HG03565 (cell line): ENCODE results near the gene C3orf20.

Experiments
- ATAC-seq: cut with Tn5 transposase; IDR thresholded peaks from one replicate; pipeline ENCODE4 v1.9.1; 2021; ENCODE audit warnings: mild to moderate bottlenecking, moderate library complexity; ENCODE audit not compliant: unreplicated experiment

C3orf20 gene

DNA sequence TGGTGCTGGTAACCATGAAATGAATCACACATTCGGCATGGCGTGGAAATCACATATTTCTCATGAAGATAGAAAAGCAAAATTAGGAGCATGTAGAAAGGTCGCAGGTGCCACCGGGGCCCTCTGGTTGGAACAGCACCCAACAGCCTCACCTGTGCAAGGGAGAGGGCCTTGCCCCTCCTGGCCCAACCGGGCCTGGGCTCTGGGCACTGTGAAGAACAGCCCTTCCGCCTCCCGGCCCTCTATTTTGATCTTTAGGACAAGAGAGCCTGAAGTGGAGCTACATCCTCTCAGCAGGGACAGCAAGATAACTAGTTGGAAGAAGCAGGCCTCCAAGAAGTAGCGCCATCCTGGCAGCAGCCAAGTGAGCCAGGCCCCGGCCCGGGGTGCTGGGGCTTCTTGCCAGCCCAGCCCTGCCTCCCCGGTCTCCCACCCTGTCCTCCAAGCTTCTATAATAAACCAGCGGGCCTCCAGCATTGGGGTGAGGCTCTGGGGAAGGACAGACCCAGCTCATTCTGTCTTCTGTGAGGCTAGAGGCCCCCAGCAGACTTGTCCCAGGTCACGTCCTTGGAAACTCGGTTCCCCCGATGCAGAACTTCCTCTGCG, 97.7 kb downstream of the C3orf20 start:
- ATAC-seq, result no peak

DNA sequence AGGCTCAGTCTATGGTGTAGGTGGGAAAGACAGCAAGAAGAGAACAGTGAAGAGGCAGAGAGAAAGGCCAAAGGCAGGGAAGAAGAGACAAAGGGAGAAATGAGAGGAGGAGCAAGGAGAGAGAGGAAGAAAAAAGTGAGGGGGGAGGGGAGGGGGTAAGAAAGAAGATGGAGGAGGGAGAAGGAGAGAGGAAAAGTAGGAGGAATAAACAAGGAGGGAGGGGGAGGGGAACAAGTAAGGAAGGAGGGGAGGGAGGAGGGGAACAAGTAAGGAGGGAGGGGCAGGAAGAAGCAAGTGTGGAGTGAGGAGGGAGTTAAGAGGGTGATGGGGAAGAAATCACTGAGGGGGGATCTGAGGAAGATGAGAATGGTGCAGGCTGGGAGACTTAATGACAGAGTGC, 98.3 kb downstream of the C3orf20 start:
- no peak for ATAC-seq

DNA sequence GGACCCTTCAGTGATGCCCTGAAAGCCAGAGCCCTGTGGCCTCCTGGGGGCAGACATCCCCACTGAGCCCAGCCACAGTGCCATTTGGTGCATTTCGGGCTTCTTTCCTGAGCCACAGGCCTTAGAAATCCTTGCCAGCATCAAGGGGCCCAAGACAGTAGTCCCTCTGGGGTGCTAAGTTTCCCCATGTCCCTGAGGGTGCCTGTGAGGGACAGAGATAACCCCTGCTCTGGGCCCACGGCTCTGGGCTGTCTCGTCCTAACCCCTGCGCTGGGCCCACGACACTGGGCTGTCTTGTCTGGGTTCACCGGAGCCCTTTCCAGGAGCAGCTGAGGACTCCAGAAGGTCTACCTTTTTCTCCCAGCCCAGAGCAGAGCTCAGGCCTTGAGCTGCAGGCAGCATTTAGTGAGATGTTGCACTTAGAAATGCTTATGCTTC, 98.8 kb downstream of the C3orf20 start:
- no peak for ATAC-seq

DNA sequence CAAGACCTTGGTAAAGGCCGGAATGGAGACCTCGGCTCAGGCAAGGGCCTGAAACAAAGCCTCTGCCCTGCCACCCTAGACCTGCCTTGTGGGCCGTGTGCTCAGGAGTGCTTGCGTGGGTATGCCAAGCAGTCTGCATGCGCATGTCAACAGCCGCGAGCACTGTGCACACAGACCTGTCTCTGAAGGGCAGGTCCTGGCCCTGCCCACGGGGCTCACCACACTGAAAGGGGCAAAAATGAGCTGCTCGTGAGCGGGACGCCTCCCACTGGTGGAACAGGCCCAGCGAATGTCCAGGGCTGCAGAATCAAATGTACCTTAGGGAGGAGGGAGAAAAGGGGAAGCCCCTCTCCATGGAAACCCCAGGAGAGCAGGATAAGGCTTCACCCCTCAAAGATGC, 99.5 kb downstream of the C3orf20 start:
- ATAC-seq, result no peak

DNA sequence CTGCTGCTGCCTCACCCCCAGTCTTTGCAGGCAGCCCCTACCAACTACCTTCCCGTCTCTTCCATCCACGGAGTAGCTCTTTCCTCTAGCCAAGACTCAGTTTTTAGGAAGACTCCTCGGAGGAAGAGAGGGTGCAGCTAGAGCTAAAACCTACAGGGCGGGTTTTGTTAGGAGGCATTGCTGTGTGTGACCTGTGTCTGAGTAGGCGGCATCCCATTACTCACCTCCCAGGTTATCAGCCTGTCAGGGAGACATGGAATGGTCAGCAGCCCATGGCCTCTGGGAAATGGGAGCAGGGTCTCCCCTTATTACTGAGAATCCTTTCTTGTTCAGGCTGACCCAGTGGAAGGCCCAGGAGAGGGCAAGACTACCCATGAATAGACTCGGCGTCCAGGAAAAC, 100.1 kb downstream of the C3orf20 start:
- ATAC-seq, result no peak

DNA sequence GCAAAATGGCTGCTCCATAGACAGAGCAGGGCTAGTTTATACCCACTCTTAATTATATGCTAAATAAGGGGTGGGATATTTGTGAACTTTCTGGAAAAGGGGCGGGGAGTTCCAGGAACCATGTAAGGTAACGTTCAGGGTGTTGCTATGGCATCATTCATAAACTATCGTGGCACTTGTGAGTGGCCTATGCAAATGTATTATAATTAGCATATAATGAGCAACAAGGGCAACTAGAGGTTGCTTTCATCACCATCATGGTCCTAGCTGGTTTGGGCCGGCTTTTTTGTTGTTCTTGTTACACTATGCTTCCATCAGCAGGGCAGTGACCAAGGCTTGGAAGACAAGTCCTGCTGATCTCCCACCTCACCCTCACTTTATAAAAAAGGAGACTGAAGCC, 100.6 kb downstream of the C3orf20 start:
- no peak for ATAC-seq

DNA sequence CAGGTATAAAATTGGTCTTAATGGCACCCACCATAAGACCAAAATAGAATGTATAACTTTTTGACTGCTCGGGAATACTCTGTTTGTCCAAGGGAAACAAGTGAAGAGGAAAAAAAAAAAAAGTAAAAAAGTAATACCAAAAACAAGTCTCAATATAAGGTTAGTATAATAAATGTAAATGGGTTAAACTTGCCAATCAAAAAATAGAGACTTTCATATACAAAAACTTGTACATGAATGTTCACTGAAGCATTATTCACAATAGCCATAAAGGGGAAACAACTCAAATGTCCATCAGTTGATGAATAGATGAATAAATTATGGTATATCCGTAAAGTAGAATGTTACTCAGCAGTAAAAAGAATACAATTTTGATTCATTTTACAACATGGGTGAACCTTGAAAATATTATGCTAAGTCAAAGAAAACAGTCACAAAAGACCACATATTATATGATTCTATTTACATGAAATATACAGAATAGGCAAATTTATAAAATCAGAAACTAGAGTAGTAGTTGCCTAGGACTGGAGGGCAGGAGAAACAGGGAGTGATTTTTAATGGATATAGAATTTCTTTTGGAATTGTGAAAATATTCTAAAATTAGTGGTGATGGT, 104.2 kb downstream of the C3orf20 start:
- ATAC-seq, result no peak

DNA sequence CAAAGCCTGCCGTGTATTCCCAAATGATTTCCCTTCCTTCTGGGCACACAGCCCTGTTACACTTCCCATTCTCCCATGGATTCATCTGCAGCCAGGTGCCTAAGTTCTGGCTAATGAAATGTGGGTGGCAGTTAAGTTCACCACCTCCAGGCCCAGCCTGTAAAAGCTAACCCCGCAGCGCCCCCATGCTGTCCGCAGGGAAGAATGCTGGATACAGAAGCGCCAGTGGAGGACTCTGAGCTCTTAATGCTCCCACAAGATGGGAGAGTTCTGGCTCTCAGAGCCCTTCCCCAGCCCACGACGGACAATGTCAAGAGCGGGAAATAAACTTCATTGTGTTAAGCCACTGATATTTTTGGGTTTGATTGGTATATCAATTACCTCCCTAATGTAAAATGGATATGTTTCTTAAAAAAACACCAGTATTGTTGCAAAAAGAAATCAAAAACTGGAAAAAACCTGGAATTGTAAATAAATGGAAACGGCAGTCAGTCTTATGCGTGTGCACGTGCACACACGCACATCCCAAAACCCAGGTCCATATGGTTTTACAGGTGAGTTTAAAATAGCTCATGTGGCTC, 106.1 kb downstream of the C3orf20 start:
- ATAC-seq, result no peak

DNA sequence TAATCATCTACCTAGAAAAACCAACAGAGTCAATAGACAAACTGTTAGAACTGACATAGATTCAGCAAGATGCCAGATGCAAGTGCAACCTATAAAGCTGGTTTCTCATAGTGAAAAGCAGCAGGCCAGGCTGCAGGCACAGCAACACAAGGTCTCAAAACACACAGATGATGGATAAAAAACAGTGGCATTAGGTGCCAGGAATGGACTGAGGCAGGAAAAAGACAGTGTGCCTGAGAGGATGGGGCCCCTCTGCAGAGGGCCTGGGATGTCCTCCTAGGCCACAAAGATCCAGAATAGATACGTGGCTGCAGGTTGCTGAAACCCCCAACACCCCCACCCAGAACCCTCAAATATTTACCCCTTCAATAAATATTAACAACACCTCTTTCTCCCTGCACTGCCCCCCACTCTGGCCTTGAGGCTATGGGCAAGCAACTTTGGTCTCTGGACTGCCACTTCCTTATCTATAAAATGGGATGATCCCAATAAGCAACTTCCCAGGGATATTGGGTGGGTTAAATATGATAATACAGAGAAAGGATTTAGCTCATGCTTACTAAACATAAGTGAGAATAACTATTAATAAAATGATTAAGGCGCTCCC, 108.6 kb downstream of the C3orf20 start:
- ATAC-seq, result no peak

DNA sequence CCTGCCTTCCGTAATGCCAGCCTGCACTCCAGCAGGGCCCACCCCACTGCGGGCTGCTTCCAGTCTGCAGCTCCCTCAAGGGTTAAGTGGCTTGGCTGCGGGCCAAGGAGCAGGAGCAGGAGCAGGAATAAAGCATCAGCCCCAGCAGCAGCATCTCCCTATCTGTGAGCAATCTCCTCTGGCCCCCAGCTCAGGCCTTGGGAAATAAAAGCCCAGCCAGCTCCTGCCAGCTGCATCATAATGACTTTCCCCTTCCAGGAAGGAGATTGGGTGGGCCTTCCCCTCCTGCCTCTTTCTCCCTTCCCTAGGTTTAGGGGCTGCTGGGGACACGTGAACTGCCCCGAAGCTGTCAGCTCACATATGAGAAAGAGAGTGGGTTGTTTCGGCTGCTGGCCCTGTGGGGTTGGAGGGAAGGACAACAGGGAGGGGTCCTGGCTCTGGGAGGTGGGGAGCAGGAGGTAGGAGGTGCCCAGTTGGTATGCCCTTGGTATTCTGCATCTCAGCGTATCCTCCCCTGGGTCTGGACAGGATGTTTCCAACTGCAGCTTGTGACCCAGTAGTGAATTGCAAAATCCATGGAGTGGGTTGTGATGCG, 109.2 kb downstream of the C3orf20 start:
- no peak for ATAC-seq

DNA sequence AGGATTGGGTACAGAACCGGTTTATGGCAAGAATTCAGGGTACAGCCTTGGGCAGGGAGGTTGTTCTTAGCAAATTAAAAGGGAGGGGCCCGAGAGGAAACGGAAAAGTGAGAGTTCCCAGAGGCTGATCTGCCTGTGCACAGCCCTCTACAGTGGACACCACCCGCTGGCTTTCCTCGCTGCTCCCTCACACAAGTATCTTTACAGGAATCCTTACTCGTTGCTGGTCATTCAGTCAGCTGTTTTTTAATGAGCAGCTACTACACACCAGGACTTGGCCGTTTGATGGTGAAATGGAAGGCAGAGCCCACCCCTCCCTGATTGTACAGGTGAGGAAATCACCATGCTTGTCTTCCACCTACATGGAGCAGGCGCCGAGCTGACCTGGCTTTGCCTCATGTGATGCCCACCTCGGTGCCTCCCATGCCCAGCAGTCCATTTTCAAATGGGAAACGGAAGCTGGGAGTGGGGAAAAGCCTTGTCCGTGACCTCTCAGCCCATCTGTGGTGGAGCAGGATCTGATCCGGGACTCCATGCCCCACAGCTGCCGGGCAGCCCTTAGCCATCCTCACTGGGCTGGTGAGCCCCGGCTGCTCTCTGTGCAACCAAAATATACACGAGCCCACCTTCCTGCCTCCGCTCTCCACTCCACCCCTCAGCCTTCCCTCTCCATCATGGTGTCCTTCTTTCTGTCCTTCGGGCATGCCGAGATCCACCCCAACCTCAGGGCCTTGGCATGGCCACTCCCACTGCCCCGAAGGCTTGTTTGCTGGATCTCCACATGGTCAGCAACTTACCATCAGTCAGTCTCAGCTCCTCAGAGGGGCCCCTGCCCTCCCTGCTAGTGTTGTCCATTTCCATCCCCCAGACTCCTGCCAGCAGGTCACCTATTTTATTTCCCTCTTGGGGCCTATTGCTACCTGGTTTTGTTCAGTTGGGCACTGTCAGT, 110.5 kb downstream of the C3orf20 start:
- ATAC-seq, result no peak

DNA sequence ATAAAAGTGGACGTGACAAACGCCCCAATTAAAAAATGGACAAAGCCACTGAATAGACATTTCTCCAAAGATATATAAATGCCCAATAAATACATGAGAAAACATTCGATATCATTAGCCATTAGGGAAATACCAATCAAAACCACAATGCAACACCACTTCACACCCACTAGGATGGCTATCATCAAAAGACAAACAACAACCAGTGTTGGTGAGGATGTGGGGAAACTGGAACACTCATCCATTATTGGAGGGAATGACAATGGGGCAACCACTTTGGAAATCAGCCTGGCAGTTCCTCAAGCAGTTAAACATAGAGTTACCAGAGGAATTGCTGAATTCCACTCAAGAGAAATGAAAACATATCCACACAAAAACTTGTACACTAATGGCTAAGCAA, 111.4 kb downstream of the C3orf20 start:
- ATAC-seq, result no peak

DNA sequence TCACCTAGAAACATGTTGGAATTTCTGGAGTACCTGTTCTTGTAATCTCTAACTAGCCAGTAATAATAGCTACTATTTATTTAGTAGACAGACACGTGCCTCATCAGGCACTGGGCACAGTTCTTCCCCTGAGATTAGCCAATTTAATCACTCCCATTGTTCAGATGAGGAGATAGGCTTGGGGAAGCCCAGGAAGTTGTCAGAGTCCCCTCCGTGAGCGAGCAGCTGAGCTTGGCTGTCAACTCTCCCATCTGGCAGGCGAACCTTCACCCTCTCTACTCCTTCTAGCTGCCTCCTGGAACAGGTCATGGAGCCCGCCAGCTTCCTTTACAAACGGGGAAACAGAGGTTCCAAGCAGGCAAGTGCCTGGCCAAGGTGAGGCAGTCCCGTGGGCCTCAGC, 112.7 kb downstream of the C3orf20 start:
- ATAC-seq, result no peak

DNA sequence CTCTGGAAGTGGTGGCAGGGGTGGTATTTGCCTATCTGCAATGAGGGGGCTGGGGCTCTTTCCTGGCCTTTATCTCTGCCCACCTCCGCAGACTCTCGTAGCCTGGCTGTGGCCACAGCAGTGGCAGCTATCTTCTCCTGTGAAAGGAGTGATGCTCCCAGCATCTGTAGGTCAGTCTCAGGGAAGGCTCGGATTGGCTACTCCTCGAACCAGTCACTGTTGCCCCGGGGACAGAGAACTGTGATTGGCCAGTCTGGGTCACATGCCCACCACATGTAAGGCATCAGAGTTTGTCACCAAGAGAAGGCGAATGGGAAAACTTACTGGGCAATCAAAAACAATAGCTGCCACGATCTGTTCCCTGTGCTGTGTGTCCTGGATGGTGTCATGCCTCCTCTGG, 113.7 kb downstream of the C3orf20 start:
- ATAC-seq, result no peak

DNA sequence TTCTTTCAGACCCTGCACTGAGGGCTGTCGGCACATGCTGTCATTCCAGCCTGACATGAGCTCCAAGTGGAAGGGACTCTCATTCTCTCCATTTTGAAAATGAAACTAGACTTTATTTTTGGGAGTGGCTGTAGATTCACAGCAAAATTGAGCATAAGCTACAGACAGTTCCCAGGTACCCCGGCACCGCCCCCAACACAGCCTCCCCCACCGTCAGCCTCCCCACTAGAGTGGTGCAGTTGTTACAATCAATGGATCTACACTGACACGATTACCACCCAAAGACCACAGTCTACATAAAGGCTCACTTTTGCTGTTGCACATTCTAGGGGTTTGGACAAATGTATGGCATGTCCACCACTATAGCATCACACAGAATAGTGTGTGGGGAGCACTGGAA, 114.3 kb downstream of the C3orf20 start:
- ATAC-seq, result no peak

DNA sequence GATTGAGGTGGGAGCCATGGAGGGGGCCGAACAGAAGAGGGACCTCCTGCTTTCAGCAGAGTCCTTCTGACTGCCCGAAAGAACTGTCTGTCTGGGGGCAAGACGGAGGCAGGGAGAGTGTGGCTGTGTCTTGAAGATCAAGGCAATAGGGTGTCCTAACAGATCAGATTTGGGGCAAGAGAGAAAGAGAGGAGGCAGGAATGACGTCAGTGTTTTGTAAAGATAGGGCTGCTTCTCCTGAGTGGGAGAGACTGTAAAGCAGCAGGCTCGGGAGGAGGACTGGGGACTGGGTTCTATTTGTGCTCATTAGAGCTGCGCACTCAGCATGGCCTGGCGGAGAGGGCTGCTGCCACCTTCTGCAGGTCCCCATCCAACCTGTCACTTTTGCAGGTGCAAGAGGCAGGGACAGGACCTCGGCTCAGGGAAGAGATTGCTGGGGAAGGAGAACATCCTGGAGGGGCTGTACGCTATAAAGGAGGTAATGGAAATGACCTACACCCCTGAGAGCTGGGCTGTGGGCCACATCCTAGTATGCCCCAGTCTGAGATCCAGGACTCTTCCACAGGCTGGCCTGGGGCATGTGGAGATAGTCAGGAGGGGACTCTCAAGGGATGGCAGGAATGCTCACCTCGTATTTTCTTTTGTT, 114.8 kb downstream of the C3orf20 start:
- no peak for ATAC-seq

DNA sequence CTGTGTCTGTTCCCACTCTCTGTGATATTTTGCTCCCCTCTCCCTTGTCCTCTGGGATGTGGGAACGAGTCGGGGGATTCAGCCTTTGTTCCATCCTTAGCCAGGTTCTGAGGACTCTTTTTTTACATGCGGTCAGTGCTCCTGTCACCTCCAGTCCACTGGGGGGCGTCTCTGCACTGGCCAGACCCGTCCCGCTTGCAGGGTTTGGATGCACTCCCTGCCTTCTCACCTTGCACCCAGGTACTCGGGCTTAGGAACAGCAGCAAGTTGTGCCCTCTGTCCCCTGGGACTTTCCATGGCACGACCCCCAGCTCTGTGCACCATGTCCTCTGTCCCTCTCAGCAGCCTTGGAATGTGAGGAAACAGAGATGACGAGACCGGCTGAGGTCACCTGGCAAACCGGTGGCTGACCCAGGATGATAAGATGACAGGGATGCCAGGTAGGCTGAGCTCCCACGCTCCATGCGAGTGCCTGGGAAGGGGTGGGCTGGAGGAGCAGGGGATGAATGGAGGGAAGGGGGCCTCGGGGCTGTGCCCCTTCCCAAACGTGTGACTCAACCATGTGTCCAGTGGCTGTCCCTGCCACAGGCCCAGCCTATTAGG, 116.5 kb downstream of the C3orf20 start:
- ATAC-seq, result no peak

DNA sequence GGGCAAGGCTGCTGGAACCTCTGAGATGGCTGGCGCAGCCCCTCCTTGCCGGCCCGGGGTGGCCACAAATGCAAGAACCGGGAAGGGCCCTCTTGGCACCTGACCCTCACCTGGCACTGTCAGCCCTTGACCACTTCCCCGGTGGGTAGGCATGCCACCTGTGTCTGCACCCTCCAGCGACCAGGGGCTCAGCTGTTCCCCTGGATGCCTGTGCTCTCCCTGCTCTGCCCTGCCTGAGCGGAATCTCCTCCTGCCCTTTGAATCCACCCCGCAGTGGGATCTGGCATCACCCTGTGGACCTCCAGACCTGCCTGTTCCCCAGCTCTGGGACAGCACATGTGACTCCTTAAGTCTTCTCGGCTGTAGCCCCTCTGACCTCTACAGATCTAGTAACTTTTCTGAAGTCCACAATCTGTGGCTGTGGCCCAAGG, 117.8 kb downstream of the C3orf20 start:
- no peak for ATAC-seq

DNA sequence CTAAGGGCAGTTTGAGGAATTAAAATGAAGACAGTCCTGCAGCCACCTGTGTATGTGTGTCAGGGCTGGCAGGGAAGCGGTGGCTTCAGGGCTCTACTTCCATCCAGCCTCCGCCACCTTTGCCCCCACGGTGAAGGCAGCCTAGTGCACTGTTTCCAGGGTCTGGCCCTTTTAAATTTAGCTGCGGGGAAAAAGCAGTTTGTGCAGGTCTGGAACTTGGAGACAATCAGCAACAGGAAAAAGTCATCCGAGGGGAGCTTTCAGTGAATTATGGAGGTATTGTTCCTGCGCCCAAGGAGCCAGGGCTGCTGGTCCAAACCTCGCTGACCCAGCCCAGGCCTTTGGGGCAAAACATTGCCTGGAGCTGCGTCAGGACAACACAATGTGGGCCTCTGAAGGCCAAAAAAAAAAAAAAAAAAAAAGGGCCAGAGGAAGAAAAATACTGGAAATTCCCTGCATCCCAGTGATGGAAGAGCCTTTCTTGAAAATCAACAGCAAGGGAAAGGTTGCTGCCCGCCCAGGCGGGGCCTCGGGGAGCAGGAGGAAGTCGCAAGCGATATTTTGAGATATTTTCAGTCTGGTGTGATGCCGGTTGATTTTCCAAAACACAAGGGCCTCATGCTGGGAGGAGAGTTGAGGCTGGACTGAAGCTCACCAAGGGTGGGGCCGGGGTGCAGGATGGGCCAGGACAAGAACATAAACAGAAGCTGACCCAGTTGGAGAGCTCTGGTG, 118.4 kb downstream of the C3orf20 start:
- no peak for ATAC-seq
